Aorta (tissue), 5 donors: ENCODE results near the gene ERN2. TPM values are rescaled to one million over a fixed set of nuclear protein-coding genes. Genes with fewer than 3 reads are reported as not detected.
"Not testable (repeated sequence)": the region's sequence is repeated elsewhere in the genome, so short reads cannot be mapped to it uniquely, and the experiment has no call there.

Source experiments
- ATAC-seq: fragments of 200-7000 bp; cut with Tn5 transposase; one replicate; pipeline ENCODE4 v1.9.1; 2022; ENCODE audit warnings: moderate library complexity; ENCODE audit not compliant: low FRiP score
- DNase-seq, 2 donors: peaks; one replicate each; pipeline ENCODE4 v3.0.0-alpha.2; 2020
- H3K27ac ChIP-seq, 2 donors: one replicate each; pipeline ENCODE4 v1.5.1; 2013; ENCODE audit warnings: low read length in 2 of 2, mild to moderate bottlenecking in 2 of 2, moderate library complexity in 2 of 2, control low read depth in 1 of 2, inconsistent platforms in 1 of 2, low read depth in 1 of 2
- H3K27me3 ChIP-seq, 2 donors: one replicate each; pipeline ENCODE4 v1.6.1; 2013; ENCODE audit warnings: control low read depth in 1 of 2, low read length in 1 of 2, mild to moderate bottlenecking in 1 of 2, moderate library complexity in 1 of 2; ENCODE audit not compliant: insufficient read depth in 2 of 2, control insufficient read depth in 1 of 2
- H3K36me3 ChIP-seq, 2 donors: one replicate each; pipeline ENCODE4 v1.6.1; 2013; ENCODE audit warnings: control low read depth in 1 of 2, low read length in 1 of 2, mild to moderate bottlenecking in 1 of 2; ENCODE audit not compliant: insufficient read depth in 2 of 2, control insufficient read depth in 1 of 2
- H3K4me1 ChIP-seq, 2 donors: one replicate each; pipeline ENCODE4 v1.6.1; 2013; ENCODE audit warnings: low read length in 2 of 2, control low read depth in 1 of 2, mild to moderate bottlenecking in 1 of 2, moderate library complexity in 1 of 2; ENCODE audit not compliant: insufficient read depth in 2 of 2, control insufficient read depth in 1 of 2
- H3K4me3 ChIP-seq, 2 donors: one replicate each; pipeline ENCODE4 v1.5.1; 2013; ENCODE audit warnings: low read length in 2 of 2, control low read depth in 1 of 2, mild to moderate bottlenecking in 1 of 2
- H3K9me3 ChIP-seq: one replicate; pipeline ENCODE4 v1.6.1; 2013; ENCODE audit warnings: mild to moderate bottlenecking, low read length; ENCODE audit not compliant: control insufficient read depth
- WGBS, 2 donors: extraction: QIAGEN DNeasy Blood & Tissue Kit; methylation state at CpG; one replicate each; pipeline ENCODE4 v1.1.7; 2013; 5-methylcytosine and 5-hydroxymethylcytosine counted together
- intact Hi-C, 2 donors: fragments of 100-400 bp; cut with DNase I; formaldehyde crosslinking; loops; one replicate each; pipeline versions ENCODE4 v1.14.2 to v1.15.0; 2022
- long read RNA-seq, 2 donors: library from polyadenylated mRNA; unstranded; transcript quantifications; one replicate each; pipeline ENCODE4 v2.0.0, GENCODE V29; 2020 to 2021
- polyA plus RNA-seq, 2 donors: library from polyadenylated mRNA; stranded (reverse); fragments of 200-250 nt; gene quantifications; one replicate each; pipeline ENCODE4 v1.2.3, GENCODE V29; 2013
- total RNA-seq, 2 donors: library from RNA; stranded (reverse); fragmentation: NEBNext Ultra II Directional; extraction: Animal tissue kit (Norgen Biotek cat#: 25700); gene quantifications; one replicate each; pipeline ENCODE4 v1.2.1, GENCODE V29; 2021
- donor health status: healthy with polysubstance abuse.
- donor health status: Bipolar disorder and iron deficiency.
- donor health status: DM: no; HTN: no; CAD: no.
- donor health status: DM: no; HTN: no; CAD: no.
- donor health status: DM: yes; HTN: yes; CAD: no.

Gene ERN2
- total RNA-seq (not detected), polyA plus RNA-seq (under 1 TPM; 0.10 to 0.50 TPM)
- long read RNA-seq, donor 1, result 0 reads
- long read RNA-seq, donor 2, result 0 reads

GRCh38 chr16:23712976-23713375 is at the start of gene ERN2:
TSS of gene ERN2 (minus strand) at chr16:23713222. CDS start at chr16:23713187, 35 bp downstream.
- H3K4me1 ChIP-seq, result no peaks in the 10 kb centered on the region
- DNase-seq (no peak), ATAC-seq (no peak)
- H3K27me3 ChIP-seq, result no peaks in the 10 kb centered on the region
- intact Hi-C loops, result no loop called here
- no peaks in the 10 kb centered on the region for H3K36me3 ChIP-seq
- 2 to 3% methylated on average over 29 to 37 of the region's 37 CpGs for WGBS, 2 donors
- H3K9me3 ChIP-seq, result peaks cover 5% of the 10 kb centered on the region
- no peak within 1 kb of the TSS for H3K4me3 ChIP-seq
- no peak within 1 kb of the TSS for H3K27ac ChIP-seq

DNA sequence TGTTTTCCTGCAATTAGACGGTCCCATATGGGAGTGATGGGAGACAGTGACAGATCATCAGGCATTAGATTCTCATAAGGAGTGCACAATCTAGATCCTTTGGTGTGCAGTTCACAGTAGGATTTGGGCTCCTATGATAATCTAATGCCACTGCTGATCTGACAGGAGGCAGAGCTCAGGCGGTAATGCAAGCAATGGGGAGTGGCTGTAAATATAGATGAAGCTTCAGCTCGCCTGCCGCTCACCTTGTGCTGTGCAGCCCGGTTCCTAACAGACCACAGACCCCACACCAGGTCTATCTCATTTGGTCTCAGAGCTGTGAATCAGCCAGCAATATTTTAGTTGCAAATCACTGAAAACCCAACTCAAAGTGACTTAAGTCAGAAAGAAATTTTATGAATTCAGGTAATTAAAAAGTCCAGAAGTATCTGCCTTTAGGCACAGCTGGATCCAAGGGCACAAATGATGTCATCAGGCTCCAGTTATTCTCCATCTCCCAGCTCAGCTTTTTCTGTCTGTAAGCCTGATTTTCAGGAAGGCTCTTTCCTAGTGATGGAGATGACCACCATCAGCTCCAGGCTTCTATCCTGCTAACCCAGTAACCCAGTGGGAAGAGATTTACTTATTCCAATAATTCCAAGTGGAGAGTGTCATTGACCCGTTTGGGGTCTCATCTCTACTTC is 45.1 kb upstream of the ERN2 start:
- no peaks in the 10 kb centered on the region for H3K4me1 ChIP-seq
- DNase-seq (no peak), ATAC-seq (no peak)
- no peaks in the 10 kb centered on the region for H3K36me3 ChIP-seq
- 82 to 83% methylated on average over 6 of the region's 6 CpGs for WGBS, 2 donors
- no peak overlapping the region for H3K4me3 ChIP-seq
- intact Hi-C loops, result no loop called here
- no peaks in the 10 kb centered on the region for H3K27me3 ChIP-seq
- no peak overlapping the region for H3K27ac ChIP-seq
- no peaks in the 10 kb centered on the region for H3K9me3 ChIP-seq

GRCh38 chr16:23757116-23757515 is 44.1 kb upstream of the ERN2 start:
- Histone ChIP-seq H3K27me3 (no peaks in the 10 kb centered on the region), H3K9me3 (no peaks in the 10 kb centered on the region), H3K36me3 (no peaks in the 10 kb centered on the region), H3K4me1 (no peaks in the 10 kb centered on the region), H3K27ac (no peak overlapping the region), H3K4me3 (no peak overlapping the region)
- DNase-seq, result no peak
- ATAC-seq, result no peak
- intact Hi-C loops, result no loop called here
- 79 to 87% methylated on average over 9 of the region's 9 CpGs for WGBS, 2 donors

- no peaks in the 10 kb centered on the region for H3K27me3 ChIP-seq
- ATAC-seq (no peak), DNase-seq (no peak)
- no peaks in the 10 kb centered on the region for H3K9me3 ChIP-seq
- intact Hi-C loops, result no loop called here
- H3K4me3 ChIP-seq, result no peak overlapping the region
- whole genome bisulfite sequencing, 2 donors, result 26 to 28% methylated on average over 13 to 15 of the region's 15 CpGs
- no peaks in the 10 kb centered on the region for H3K36me3 ChIP-seq
- no peak overlapping the region for H3K27ac ChIP-seq
- H3K4me1 ChIP-seq, result no peaks in the 10 kb centered on the region
Observed at GRCh38 chr16:23755484-23755809, 42.4 kb upstream of the ERN2 start.

DNA sequence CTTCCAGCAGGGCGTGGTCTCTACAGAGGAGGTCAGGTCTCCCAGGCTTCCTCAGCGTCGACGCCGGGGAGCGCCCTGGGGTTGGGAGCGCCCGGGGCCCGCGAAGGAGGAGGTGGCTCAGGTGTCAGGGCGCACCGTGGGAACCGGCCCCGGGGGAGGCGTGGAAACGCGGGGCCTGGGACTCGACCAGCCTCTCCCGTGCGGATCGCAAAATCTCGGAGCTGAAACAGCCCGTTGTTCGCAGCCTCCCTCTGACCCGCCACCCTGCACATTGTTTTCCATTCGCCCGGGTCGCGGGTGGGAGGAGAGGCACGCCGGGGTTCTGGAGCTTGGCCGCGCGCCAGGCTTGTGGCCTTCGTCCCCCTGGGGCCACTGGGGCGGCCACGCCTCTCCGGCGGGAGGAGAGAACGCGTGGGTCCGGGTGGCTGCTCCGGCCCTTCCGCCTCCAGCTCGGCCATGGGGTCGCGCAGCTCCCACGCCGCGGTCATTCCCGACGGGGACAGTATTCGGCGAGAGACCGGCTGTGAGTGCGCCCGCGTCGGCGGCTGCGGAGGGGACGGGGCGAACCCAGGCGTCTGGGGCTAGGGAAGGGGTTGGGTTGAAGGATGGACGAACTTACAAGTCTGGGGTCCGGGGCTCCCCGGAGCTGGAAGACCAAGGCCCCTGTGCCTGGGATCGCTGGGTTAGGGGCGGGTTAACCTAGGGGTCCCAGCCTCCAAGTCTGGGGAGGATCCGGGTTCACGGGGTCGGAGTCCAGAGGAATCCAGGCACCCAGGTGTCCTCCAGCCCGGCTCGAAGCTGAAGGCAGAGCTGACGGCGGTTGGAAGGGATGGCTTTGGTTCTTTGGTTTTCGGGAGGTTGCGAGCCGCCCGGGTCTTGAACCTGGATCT is 41.8 kb upstream of the ERN2 start, which contains the start of gene CHP2:
Gene CHP2, plus strand, starts transcription at position 433 of the 890 bp plus-strand sequence. Its CDS starts 24 bp downstream, at position 457.
- no peaks in the 10 kb centered on the region for H3K27me3 ChIP-seq
- no peaks in the 10 kb centered on the region for H3K36me3 ChIP-seq
- intact Hi-C loops, result no loop called here
- H3K9me3 ChIP-seq, result no peaks in the 10 kb centered on the region
- no peak for ATAC-seq
- H3K4me1 ChIP-seq, result no peaks in the 10 kb centered on the region
- H3K4me3 ChIP-seq, result no peak within 1 kb of the TSS
- DNase-seq, result peak in 1 of 2 donors; percentile 78
- 3% methylated on average over 74 to 80 of the region's 80 CpGs for WGBS, 2 donors
- no peak within 1 kb of the TSS for H3K27ac ChIP-seq

- DNase-seq (no peak), ATAC-seq (no peak)
- Histone ChIP-seq H3K4me3 (no peak overlapping the region), H3K36me3 (no peaks in the 10 kb centered on the region), H3K27ac (no peak overlapping the region), H3K9me3 (no peaks in the 10 kb centered on the region), H3K27me3 (no peaks in the 10 kb centered on the region), H3K4me1 (no peaks in the 10 kb centered on the region)
- intact Hi-C loops, result no loop called here
- 32 to 34% methylated on average over 17 of the region's 17 CpGs for WGBS, 2 donors
Observed at GRCh38 chr16:23753908-23754593, 41.0 kb upstream of the ERN2 start.

DNA sequence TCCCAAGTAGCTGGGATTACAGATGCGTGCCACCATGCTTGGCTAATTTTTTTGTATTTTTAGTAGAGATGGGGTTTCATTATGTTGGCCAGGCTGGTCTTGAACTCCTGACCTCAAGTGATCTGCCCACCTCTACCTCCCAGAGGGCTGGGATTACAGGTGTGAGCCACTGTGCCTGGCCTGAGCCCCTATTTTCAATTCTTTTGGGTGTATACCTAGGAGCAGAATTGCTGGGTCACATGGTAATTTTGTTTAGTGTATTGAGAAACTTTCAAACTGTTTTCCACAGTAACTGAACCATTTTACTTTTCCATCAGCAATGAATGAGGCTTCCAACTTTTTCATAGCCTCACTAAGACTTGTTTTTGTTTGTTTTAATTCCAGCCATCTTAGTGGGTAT is 38.0 kb upstream of the ERN2 start:
- intact Hi-C loops, H3K27ac ChIP-seq, H3K9me3 ChIP-seq, H3K4me3 ChIP-seq, ATAC-seq, DNase-seq, H3K4me1 ChIP-seq, H3K27me3 ChIP-seq, H3K36me3 ChIP-seq: not testable (repeated sequence)
- WGBS, 2 donors, result 78 to 83% methylated on average over 1 of the region's 1 CpG

DNA sequence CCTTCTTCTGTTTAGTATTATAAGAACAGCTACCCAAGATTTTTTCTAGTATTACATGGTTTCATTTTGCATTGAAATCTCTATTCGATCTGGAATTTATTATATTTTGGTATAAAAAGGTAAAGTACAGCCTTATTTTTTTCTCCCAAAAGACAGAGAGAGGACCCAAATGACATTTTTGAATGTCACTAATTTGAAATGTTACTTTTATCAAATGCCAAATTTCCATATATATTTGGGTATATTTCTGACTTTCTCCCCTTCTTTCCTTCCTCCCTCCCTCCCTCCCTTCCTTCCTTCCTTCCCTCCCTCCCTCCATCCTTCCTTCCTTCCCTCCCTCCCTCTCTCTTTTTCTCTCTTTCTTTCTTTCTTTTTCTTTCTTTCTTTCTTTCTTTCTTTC is 35.6 kb upstream of the ERN2 start:
- intact Hi-C loops, result no loop called here
- no peaks in the 10 kb centered on the region for H3K4me1 ChIP-seq
- H3K9me3 ChIP-seq, result peaks cover 7% of the 10 kb centered on the region
- DNase-seq (no peak), ATAC-seq (no peak)
- no peaks in the 10 kb centered on the region for H3K27me3 ChIP-seq
- no peak overlapping the region for H3K4me3 ChIP-seq
- WGBS, 2 donors, result 41 to 64% methylated on average over 1 of the region's 1 CpG
- no peaks in the 10 kb centered on the region for H3K36me3 ChIP-seq
- no peak overlapping the region for H3K27ac ChIP-seq
